Cardiac muscle cell (in vitro differentiated cells and primary cell): ENCODE data around the gene REG1B. TPM values are rescaled to one million over a fixed set of nuclear protein-coding genes. Genes with fewer than 3 reads are reported as not detected.

Experiments used
- DNase-seq, 2 donors: peaks; one replicate each; pipeline versions ENCODE4 v3.0.0 to v3.0.0-alpha.2; 2010 to 2017; ENCODE audit warnings: low read depth in 1 of 2, low spot score in 1 of 2
- H3K27ac ChIP-seq: fragments of 200-600 bp; sonication (generic); 2 replicates; pipeline ENCODE4 v1.5.1; 2016
- H3K27me3 ChIP-seq: fragments of 200-600 bp; sonication (generic); 2 replicates; pipeline ENCODE4 v1.6.0; 2016; ENCODE audit warnings: control low read depth
- H3K36me3 ChIP-seq: fragments of 200-600 bp; sonication (generic); 2 replicates; pipeline ENCODE4 v1.5.1; 2016; ENCODE audit warnings: control low read depth
- H3K4me1 ChIP-seq: fragments of 200-600 bp; sonication (generic); 2 replicates; pipeline ENCODE4 v1.8.1; 2017; ENCODE audit warnings: low read depth, mild to moderate bottlenecking, mixed run types
- H3K4me3 ChIP-seq: fragments of 200-600 bp; sonication (generic); 2 replicates; pipeline ENCODE4 v1.5.1; 2016; ENCODE audit warnings: mild to moderate bottlenecking
- H3K9me3 ChIP-seq: fragments of 200-600 bp; sonication (generic); 2 replicates; pipeline ENCODE4 v1.5.1; 2017; ENCODE audit warnings: low read depth, mild to moderate bottlenecking, control low read depth
- polyA plus RNA-seq: library from polyadenylated mRNA; unstranded; fragments of >200 nt; fragmentation: Nextera tagmentation; extraction: Ambion mirVana; gene quantifications from 2 replicates; pipeline ENCODE4 v1.2.1, GENCODE V29; 2016
- total RNA-seq: library from RNA; depleted of rRNA; stranded (reverse); fragments of >200 nt; gene quantifications from 2 replicates; pipeline ENCODE4 v1.2.3, GENCODE V29; 2016
- TF ChIP-seq, protein P1 (sequence below): IDR thresholded peaks from 2 replicates; pipeline ENCODE4 v1.5.1; 2012; ENCODE audit warnings: low read depth, mild to moderate bottlenecking, low read length

Gene REG1B
- total RNA-seq = not detected in 2 replicates
- not detected in 2 replicates for polyA plus RNA-seq

DNA sequence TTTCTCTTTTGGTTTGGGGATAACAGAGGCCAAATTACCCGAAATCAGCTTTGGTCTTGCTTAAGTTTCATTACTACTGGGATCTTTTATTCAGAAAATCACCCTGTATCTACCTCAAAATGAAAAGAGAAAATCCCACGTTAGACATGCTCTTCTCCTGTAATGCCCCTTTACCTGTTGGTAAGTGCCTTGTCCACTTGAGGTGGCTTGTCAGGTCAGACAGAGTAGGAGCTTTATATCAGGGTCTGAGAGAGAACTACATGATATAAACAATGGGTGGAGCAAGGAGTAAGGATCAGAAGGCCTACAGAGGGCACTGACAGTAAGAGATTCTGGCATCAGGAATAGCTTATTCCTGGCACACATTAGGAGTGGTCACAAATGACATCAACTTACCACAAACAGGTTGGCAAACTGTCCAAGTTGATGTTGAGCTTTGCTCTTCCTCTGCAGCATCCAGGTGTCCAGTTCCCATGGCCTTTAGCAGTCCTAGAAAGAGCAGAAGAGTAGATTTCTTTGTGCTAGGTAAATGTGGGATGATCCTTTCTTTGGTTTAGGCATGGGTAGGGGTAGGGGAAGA is at the start of gene REG1B:
Gene REG1B, minus strand, starts transcription at position 209 of the 580 bp plus-strand sequence. CDS start 381 bp downstream, outside the sequence.
- Histone ChIP-seq H3K4me1 (peaks cover 15% of the 10 kb centered on the region), H3K27ac (no peak within 1 kb of the TSS), H3K36me3 (no peaks in the 10 kb centered on the region), H3K27me3 (no peaks in the 10 kb centered on the region), H3K4me3 (no peak within 1 kb of the TSS), H3K9me3 (no peaks in the 10 kb centered on the region)
- no peak for DNase-seq
- TF ChIP-seq, protein P1, sequence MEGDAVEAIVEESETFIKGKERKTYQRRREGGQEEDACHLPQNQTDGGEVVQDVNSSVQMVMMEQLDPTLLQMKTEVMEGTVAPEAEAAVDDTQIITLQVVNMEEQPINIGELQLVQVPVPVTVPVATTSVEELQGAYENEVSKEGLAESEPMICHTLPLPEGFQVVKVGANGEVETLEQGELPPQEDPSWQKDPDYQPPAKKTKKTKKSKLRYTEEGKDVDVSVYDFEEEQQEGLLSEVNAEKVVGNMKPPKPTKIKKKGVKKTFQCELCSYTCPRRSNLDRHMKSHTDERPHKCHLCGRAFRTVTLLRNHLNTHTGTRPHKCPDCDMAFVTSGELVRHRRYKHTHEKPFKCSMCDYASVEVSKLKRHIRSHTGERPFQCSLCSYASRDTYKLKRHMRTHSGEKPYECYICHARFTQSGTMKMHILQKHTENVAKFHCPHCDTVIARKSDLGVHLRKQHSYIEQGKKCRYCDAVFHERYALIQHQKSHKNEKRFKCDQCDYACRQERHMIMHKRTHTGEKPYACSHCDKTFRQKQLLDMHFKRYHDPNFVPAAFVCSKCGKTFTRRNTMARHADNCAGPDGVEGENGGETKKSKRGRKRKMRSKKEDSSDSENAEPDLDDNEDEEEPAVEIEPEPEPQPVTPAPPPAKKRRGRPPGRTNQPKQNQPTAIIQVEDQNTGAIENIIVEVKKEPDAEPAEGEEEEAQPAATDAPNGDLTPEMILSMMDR = no peak

DNA sequence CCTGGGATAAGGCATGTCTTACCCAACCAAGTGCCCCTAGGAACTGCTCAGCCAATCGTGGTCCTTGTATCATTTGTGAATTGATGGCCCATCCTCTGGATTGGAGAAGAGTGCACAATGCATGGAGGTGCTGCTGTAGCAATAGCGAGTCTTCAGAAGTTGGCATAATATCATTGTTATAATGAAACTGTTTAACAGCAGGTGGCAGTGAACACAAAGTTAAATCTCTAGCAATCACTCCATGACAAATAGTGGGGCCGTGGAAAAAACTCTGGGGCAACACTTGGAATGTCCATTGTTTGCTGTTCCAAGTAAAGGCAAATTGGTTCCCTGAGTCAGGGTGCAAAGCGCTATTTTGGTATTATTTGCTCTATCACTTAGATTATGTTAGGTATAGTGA is 43.9 kb upstream of the REG1B start:
- no peak for DNase-seq
- TF ChIP-seq, protein P1 = no peak
- peaks cover 3% of the 10 kb centered on the region for H3K4me1 ChIP-seq
- no peaks in the 10 kb centered on the region for H3K9me3 ChIP-seq
- no peak overlapping the region for H3K4me3 ChIP-seq
- H3K27ac ChIP-seq = no peak overlapping the region
- H3K36me3 ChIP-seq = no peaks in the 10 kb centered on the region
- H3K27me3 ChIP-seq = no peaks in the 10 kb centered on the region

DNA sequence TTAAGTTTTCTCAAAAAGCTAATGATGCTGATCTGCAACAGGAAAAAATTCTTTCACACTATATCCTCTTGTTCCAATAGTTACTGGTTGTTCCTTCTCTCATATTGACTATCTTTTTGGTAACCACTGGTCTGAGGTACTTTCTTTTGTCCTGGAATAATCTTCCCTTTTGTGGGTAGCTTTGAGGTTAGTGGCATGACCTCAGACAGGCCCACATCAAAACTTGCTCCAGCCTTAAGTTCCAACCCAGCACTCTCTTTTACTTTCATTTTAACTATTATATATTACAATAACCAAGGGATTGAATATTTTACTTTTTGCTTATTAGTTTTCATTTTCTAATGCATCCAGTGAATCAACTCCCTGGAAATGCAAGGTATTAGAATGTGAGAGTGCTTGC is 42.0 kb upstream of the REG1B start:
- Histone ChIP-seq H3K36me3 (no peaks in the 10 kb centered on the region), H3K9me3 (no peaks in the 10 kb centered on the region), H3K27ac (no peak overlapping the region), H3K4me3 (no peak overlapping the region), H3K27me3 (no peaks in the 10 kb centered on the region), H3K4me1 (peaks cover 3% of the 10 kb centered on the region)
- TF ChIP-seq, protein P1 = no peak
- no peak for DNase-seq

DNA sequence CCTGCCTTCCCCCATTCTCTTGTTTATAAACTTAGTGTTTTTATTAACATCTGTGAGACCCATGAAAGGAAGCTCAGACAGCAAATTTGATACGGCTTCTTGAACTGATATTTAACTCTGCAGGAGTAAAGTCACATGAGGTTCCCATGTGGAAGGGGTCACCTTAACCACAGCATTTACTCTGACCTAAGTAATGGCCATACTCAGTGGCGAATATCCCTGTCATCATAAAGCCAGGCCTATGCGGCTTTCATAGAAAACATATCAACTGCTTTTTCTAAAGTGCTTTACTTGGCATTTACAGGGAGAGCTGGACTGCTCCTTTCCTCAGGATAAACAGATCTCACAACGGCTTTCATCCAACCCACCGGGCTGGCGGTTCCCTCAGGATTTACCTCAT is 41.5 kb upstream of the REG1B start:
- H3K4me1 ChIP-seq = peaks cover 4% of the 10 kb centered on the region
- no peaks in the 10 kb centered on the region for H3K9me3 ChIP-seq
- H3K36me3 ChIP-seq = no peaks in the 10 kb centered on the region
- H3K27me3 ChIP-seq = no peaks in the 10 kb centered on the region
- no peak overlapping the region for H3K4me3 ChIP-seq
- DNase-seq = no peak
- no peak overlapping the region for H3K27ac ChIP-seq
- TF ChIP-seq, protein P1 = no peak

DNA sequence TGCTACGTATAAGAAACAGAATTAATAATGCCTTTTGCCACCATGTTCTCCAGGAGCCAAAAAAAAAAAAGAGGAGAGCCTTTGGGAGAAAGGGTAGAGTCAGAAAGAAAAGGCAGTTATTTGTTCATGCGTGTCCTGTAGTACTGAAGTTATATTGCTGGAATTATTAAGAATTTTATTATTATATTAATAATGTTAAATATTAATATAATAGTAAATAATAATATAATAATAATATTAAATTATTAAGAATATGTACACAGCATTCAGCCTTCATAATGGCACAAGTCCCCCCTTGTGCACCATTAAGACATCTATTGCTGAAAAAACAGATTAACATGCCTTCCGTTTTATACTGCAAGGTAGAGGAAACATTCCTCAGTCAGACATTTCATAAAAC is 40.6 kb upstream of the REG1B start:
- Histone ChIP-seq H3K4me1 (peaks cover 12% of the 10 kb centered on the region), H3K4me3 (no peak overlapping the region), H3K27me3 (no peaks in the 10 kb centered on the region), H3K27ac (no peak overlapping the region), H3K36me3 (no peaks in the 10 kb centered on the region), H3K9me3 (no peaks in the 10 kb centered on the region)
- no peak for DNase-seq
- TF ChIP-seq, protein P1 = no peak

GRCh38 chr2:79125721-79125985 is 37.9 kb upstream of the REG1B start:
- TF ChIP-seq, protein P1 = no peak
- no peak for DNase-seq
- no peaks in the 10 kb centered on the region for H3K27me3 ChIP-seq
- H3K4me3 ChIP-seq = no peak overlapping the region
- no peaks in the 10 kb centered on the region for H3K9me3 ChIP-seq
- no peak overlapping the region for H3K27ac ChIP-seq
- no peaks in the 10 kb centered on the region for H3K36me3 ChIP-seq
- peaks cover 9% of the 10 kb centered on the region for H3K4me1 ChIP-seq
